PC-3 (cell line): ENCODE measurements around the gene YJEFN3. TPM values are rescaled to one million over a fixed set of nuclear protein-coding genes. Genes with fewer than 3 reads are reported as not detected.

Source experiments
- ATAC-seq: fragments of 200-7000 bp; cut with Tn5 transposase; 2 replicates; pipeline ENCODE4 v1.9.1; 2020; ENCODE audit warnings: mild to moderate bottlenecking, moderate library complexity
- BruUV-seq: library from RNA; stranded (reverse); fragments of 400-500 nt; replicated peaks from 2 replicates; lab custom pipeline; 2021; lab: Mats Ljungman, UMichigan
- CTCF ChIA-PET: fragments of 300-600 bp; sonication (Branson Sonifier 250); formaldehyde crosslinking; loops from one replicate; lab custom pipeline; 2022; ENCODE audit warnings: antibody characterized with exemption; lab: Charles Lee
- POLR2A ChIA-PET: fragments of 300-600 bp; sonication (Branson Sonifier 250); formaldehyde crosslinking; loops from one replicate; lab custom pipeline; 2022; ENCODE audit warnings: antibody characterized with exemption; ENCODE audit not compliant: unreplicated experiment; lab: Charles Lee
- DNase-seq: peaks from one replicate; pipeline ENCODE4 v3.0.0-alpha.2; 2015
- H2AFZ ChIP-seq: fragments of 300-600 bp; sonication (generic); 2 replicates; pipeline ENCODE4 v1.6.0; 2016; ENCODE audit warnings: antibody characterized with exemption, low read length
- H3F3A ChIP-seq: fragments of 300-600 bp; sonication (generic); one replicate; pipeline ENCODE4 v1.6.0; 2017; ENCODE audit warnings: antibody characterized with exemption, low read length, control low read depth, mild to moderate bottlenecking; ENCODE audit not compliant: unreplicated experiment
- H3K27ac ChIP-seq: fragments of 300-600 bp; sonication (generic); 2 replicates; pipeline ENCODE4 v1.5.1; 2016; ENCODE audit warnings: mild to moderate bottlenecking, low read length
- H3K27me3 ChIP-seq: fragments of 300-600 bp; sonication (generic); 2 replicates; pipeline ENCODE4 v1.6.1; 2016; ENCODE audit warnings: low read length, mixed read lengths
- H3K36me3 ChIP-seq: fragments of 300-600 bp; sonication (generic); 2 replicates; pipeline ENCODE4 v1.6.1; 2016; ENCODE audit warnings: low read depth, mixed run types, low read length, mixed read lengths
- H3K4me1 ChIP-seq: fragments of 300-600 bp; sonication (generic); 2 replicates; pipeline ENCODE4 v1.5.1; 2016; ENCODE audit warnings: low read length; ENCODE audit not compliant: insufficient read depth
- H3K4me2 ChIP-seq: fragments of 300-600 bp; sonication (generic); 2 replicates; pipeline ENCODE4 v1.6.0; 2016; ENCODE audit warnings: low read length
- H3K4me3 ChIP-seq: fragments of 300-600 bp; sonication (generic); 2 replicates; pipeline ENCODE4 v1.5.1; 2016; ENCODE audit warnings: mild to moderate bottlenecking, low read length, mixed read lengths
- H3K79me2 ChIP-seq: fragments of 300-600 bp; sonication (generic); 2 replicates; pipeline ENCODE4 v1.6.1; 2017; ENCODE audit warnings: low read length, mixed read lengths
- H3K9ac ChIP-seq: fragments of 300-600 bp; sonication (generic); 2 replicates; pipeline ENCODE4 v1.6.0; 2016; ENCODE audit warnings: mild to moderate bottlenecking, low read length
- H3K9me2 ChIP-seq: fragments of 300-600 bp; sonication (generic); replicated peaks from 2 replicates; pipeline ENCODE4 v1.6.1; 2016; ENCODE audit warnings: mixed run types, low read length, mixed read lengths
- H3K9me3 ChIP-seq: fragments of 300-600 bp; sonication (generic); 2 replicates; pipeline ENCODE4 v1.6.1; 2016; ENCODE audit warnings: low read length, mixed read lengths
- H4K20me1 ChIP-seq: fragments of 300-600 bp; sonication (generic); 2 replicates; pipeline ENCODE4 v1.6.1; 2016; ENCODE audit warnings: low read length, mixed read lengths
- CTCF ChIP-seq: fragments of 300-600 bp; sonication (generic); conservative IDR thresholded peaks from 2 replicates; pipeline ENCODE4 v1.5.1; 2017; ENCODE audit warnings: antibody characterized with exemption, low read depth, mild to moderate bottlenecking, low read length
- EZH2 ChIP-seq: fragments of 300-600 bp; sonication (generic); IDR thresholded peaks from one replicate; pipeline ENCODE4 v1.6.1; 2017; ENCODE audit warnings: antibody characterized with exemption, mild to moderate bottlenecking, low read length; ENCODE audit not compliant: unreplicated experiment
- EZH2phosphoT487 ChIP-seq: fragments of 300-600 bp; sonication (generic); IDR thresholded peaks from 2 replicates; pipeline ENCODE4 v1.6.1; 2018; ENCODE audit warnings: mild to moderate bottlenecking, antibody characterized with exemption, low read length, borderline replicate concordance
- intact Hi-C: fragments of 100-400 bp; cut with micrococcal nuclease; formaldehyde crosslinking; loops from 2 replicates; pipeline ENCODE4 v1.9.0; 2023
- total RNA-seq: library from RNA; depleted of rRNA; stranded (reverse); fragments of >200 nt; gene quantifications from 2 replicates; pipeline ENCODE4 v1.2.3, GENCODE V29; 2014

YJEFN3 gene
- total RNA-seq, 1 experiment from 2014 or later: 8.1 TPM

- H3K79me2 ChIP-seq: peaks cover 66% of the 10 kb centered on the region
- H3K9ac ChIP-seq: no peak overlapping the region
- no peaks in the 10 kb centered on the region for H3K9me2 ChIP-seq
- ATAC-seq (no peak), DNase-seq (no peak)
- BruUV-seq: no TSS peak
- H3K27ac ChIP-seq: no peak overlapping the region
- no peaks in the 10 kb centered on the region for H3F3A ChIP-seq
- POLR2A ChIA-PET: no interaction called here
- CTCF ChIA-PET: no interaction called here
- no peaks in the 10 kb centered on the region for H3K27me3 ChIP-seq
- H3K9me3 ChIP-seq: no peaks in the 10 kb centered on the region
- H4K20me1 ChIP-seq: 0 out of 2 replicates have a peak, but pooled peaks cover 5% of the 10 kb centered on the region
- intact Hi-C loops: no loop called here
- peaks cover 20% of the 10 kb centered on the region; the same call in 1 of the 2 replicates for H3K36me3 ChIP-seq
- H2AFZ ChIP-seq: no peak overlapping the region
- H3K4me3 ChIP-seq: no peak overlapping the region
- H3K4me1 ChIP-seq: no peaks in the 10 kb centered on the region
- TF ChIP-seq EZH2 (no peak), EZH2phosphoT487 (no peak), CTCF (no peak)
- H3K4me2 ChIP-seq: no peak overlapping the region
These were observed 5.5 kb upstream of the YJEFN3 start for GRCh38 chr19:19523177-19523576.

- TF ChIP-seq CTCF: no peak
- no peak for TF ChIP-seq EZH2
- TF ChIP-seq EZH2phosphoT487: no peak
- Histone ChIP-seq H3K4me1 (no peaks in the 10 kb centered on the region), H3K9me3 (no peaks in the 10 kb centered on the region), H3F3A (no peaks in the 10 kb centered on the region), H4K20me1 (0 out of 2 replicates have a peak, but pooled peaks cover 5% of the 10 kb centered on the region), H3K27me3 (no peaks in the 10 kb centered on the region), H3K79me2 (peaks cover 60% of the 10 kb centered on the region), H2AFZ (no peak overlapping the region), H3K4me3 (no peak overlapping the region), H3K4me2 (no peak overlapping the region), H3K9ac (no peak overlapping the region), H3K36me3 (peaks cover 20% of the 10 kb centered on the region; the same call in 1 of the 2 replicates), H3K9me2 (no peaks in the 10 kb centered on the region), H3K27ac (no peak overlapping the region)
- BruUV-seq: no TSS peak
- no peak for ATAC-seq
- CTCF ChIA-PET: no interaction called here
- intact Hi-C loops: no loop called here
- no peak for DNase-seq
- POLR2A ChIA-PET: no interaction called here
These were observed 4.7 kb upstream of the YJEFN3 start for GRCh38 chr19:19524053-19524452.

DNA sequence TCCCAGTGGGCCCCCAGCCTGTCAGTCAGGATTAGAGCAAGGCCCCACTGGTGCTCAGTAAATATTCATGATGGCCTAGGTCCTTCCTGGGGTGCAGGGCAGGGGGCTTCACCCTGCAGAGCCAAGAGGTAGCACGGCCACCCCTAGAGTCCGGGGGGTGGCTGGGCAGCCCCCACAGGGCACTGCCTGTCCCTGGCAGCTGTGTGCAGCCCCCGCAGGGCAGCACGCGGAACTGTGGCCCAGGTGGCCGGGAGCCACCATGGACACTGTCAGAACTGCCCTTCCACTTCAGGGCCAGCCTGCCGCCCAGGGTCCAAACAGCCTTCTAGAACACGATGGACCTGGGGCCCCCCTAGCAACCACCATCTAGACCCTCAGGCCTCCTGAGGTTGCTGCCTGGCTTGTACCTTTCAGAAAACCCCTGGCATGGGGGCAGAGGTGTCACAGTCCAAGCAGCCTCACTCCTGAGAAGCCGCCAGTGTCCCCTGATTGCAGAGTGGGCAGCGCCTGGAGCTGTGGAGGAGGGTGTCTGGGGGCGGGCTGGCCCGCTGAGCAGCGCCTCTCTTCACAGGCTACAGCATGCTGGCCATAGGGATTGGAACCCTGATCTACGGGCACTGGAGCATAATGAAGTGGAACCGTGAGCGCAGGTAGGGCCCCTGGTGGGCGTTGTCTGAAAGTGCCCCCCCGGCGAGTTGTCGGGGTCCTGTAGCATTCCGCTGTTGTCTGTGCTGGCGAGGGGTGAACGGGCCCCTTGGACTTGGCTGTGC, 2.9 kb upstream of the YJEFN3 start:
- Histone ChIP-seq H3K27me3 (no peaks in the 10 kb centered on the region), H3K36me3 (peaks cover 13% of the 10 kb centered on the region; the same call in 1 of the 2 replicates), H3F3A (no peaks in the 10 kb centered on the region), H3K79me2 (peaks cover 42% of the 10 kb centered on the region), H3K9me2 (no peaks in the 10 kb centered on the region), H3K4me3 (no peak overlapping the region), H3K27ac (no peak overlapping the region), H3K9me3 (no peaks in the 10 kb centered on the region), H4K20me1 (0 out of 2 replicates have a peak, but pooled peaks cover 5% of the 10 kb centered on the region), H3K4me2 (no peak overlapping the region), H3K9ac (no peak overlapping the region), H2AFZ (no peak overlapping the region), H3K4me1 (no peaks in the 10 kb centered on the region)
- ATAC-seq (no peak), DNase-seq (no peak)
- intact Hi-C loops: no loop called here
- TF ChIP-seq EZH2 (no peak), CTCF (no peak), EZH2phosphoT487 (no peak)
- no TSS peak for BruUV-seq
- CTCF ChIA-PET: no interaction called here
- POLR2A ChIA-PET: no interaction called here
